ACC112 (cell line): Measurements from ENCODE around the gene MCC.
A peak's percentile ranks its signal among the peaks of the same experiment; 100 is the strongest.

Experiments
- H2AFZ ChIP-seq: fragments of 200-600 bp; sonication (generic); one replicate; pipeline ENCODE4 v1.6.0; 2017; ENCODE audit warnings: antibody characterized with exemption, low read length; ENCODE audit not compliant: unreplicated experiment
- H3K27ac ChIP-seq: fragments of 200-600 bp; sonication (generic); 2 replicates; pipeline ENCODE4 v1.5.1; 2014; ENCODE audit warnings: low read depth, mild to moderate bottlenecking, antibody characterized with exemption, low read length, moderate library complexity
- H3K27me3 ChIP-seq: fragments of 200-600 bp; sonication (generic); 2 replicates; pipeline ENCODE4 v1.6.1; 2014; ENCODE audit warnings: mild to moderate bottlenecking, antibody characterized with exemption, low read length, moderate library complexity, mixed read lengths; ENCODE audit not compliant: insufficient read depth
- H3K36me3 ChIP-seq: fragments of 200-600 bp; sonication (generic); 2 replicates; pipeline ENCODE4 v1.6.1; 2016; ENCODE audit warnings: mild to moderate bottlenecking, antibody characterized with exemption, low read length, moderate library complexity, mixed read lengths; ENCODE audit not compliant: insufficient read depth
- H3K4me1 ChIP-seq: fragments of 200-600 bp; sonication (generic); one replicate; pipeline ENCODE4 v1.6.1; 2016; ENCODE audit warnings: low read length, mixed read lengths; ENCODE audit not compliant: insufficient read depth, unreplicated experiment, control insufficient read depth
- H3K4me3 ChIP-seq: fragments of 200-600 bp; sonication (generic); 2 replicates; pipeline ENCODE4 v1.5.1; 2014; ENCODE audit warnings: mild to moderate bottlenecking, low read depth, low read length
- H3K79me2 ChIP-seq: fragments of 200-600 bp; sonication (generic); one replicate; pipeline ENCODE4 v1.6.0; 2016; ENCODE audit warnings: low read length; ENCODE audit not compliant: control insufficient read depth, unreplicated experiment, insufficient read depth

The MCC gene

GRCh38 chr5:113100981-113101380, 387.3 kb downstream of the MCC start:
- Histone ChIP-seq H3K79me2 (no peaks in the 10 kb centered on the region), H3K4me1 (no peaks in the 10 kb centered on the region), H3K27ac (no peak overlapping the region), H2AFZ (no peak overlapping the region), H3K36me3 (no peaks in the 10 kb centered on the region), H3K27me3 (no peaks in the 10 kb centered on the region), H3K4me3 (no peak overlapping the region)

GRCh38 chr5:113099822-113100221, 388.4 kb downstream of the MCC start:
- Histone ChIP-seq H3K4me1 (no peaks in the 10 kb centered on the region), H3K36me3 (no peaks in the 10 kb centered on the region), H3K79me2 (no peaks in the 10 kb centered on the region), H3K4me3 (no peak overlapping the region), H2AFZ (no peak overlapping the region), H3K27me3 (no peaks in the 10 kb centered on the region), H3K27ac (no peak overlapping the region)

GRCh38 chr5:113098378-113098777, 389.9 kb downstream of the MCC start:
- no peaks in the 10 kb centered on the region for H3K36me3 ChIP-seq
- H3K27me3 ChIP-seq, result no peaks in the 10 kb centered on the region
- H3K27ac ChIP-seq, result no peak overlapping the region
- no peaks in the 10 kb centered on the region for H3K4me1 ChIP-seq
- H3K79me2 ChIP-seq, result no peaks in the 10 kb centered on the region
- no peak overlapping the region for H2AFZ ChIP-seq
- no peak overlapping the region for H3K4me3 ChIP-seq

- H3K36me3 ChIP-seq, result no peaks in the 10 kb centered on the region
- no peak overlapping the region for H3K27ac ChIP-seq
- H3K4me3 ChIP-seq, result no peak overlapping the region
- no peaks in the 10 kb centered on the region for H3K79me2 ChIP-seq
- no peak overlapping the region for H2AFZ ChIP-seq
- H3K27me3 ChIP-seq, result no peaks in the 10 kb centered on the region
- H3K4me1 ChIP-seq, result no peaks in the 10 kb centered on the region
Measured at GRCh38 chr5:113095831-113096230, 392.4 kb downstream of the MCC start.

GRCh38 chr5:113093558-113093957, 394.7 kb downstream of the MCC start:
- no peaks in the 10 kb centered on the region for H3K36me3 ChIP-seq
- no peaks in the 10 kb centered on the region for H3K27me3 ChIP-seq
- peaks cover 17% of the 10 kb centered on the region for H3K4me1 ChIP-seq
- H2AFZ ChIP-seq, result no peak overlapping the region
- H3K4me3 ChIP-seq, result no peak overlapping the region
- H3K27ac ChIP-seq, result no peak overlapping the region
- no peaks in the 10 kb centered on the region for H3K79me2 ChIP-seq

GRCh38 chr5:113092683-113093082, 395.6 kb downstream of the MCC start:
- Histone ChIP-seq H3K4me1 (peaks cover 17% of the 10 kb centered on the region), H3K79me2 (no peaks in the 10 kb centered on the region), H3K4me3 (no peak overlapping the region), H3K27ac (no peak overlapping the region), H3K36me3 (no peaks in the 10 kb centered on the region), H3K27me3 (no peaks in the 10 kb centered on the region), H2AFZ (no peak overlapping the region)

GRCh38 chr5:113091622-113092021, 396.6 kb downstream of the MCC start:
- Histone ChIP-seq H3K27me3 (no peaks in the 10 kb centered on the region), H3K4me1 (peaks cover 17% of the 10 kb centered on the region), H3K79me2 (no peaks in the 10 kb centered on the region), H3K27ac (no peak overlapping the region), H2AFZ (no peak overlapping the region), H3K4me3 (no peak overlapping the region), H3K36me3 (no peaks in the 10 kb centered on the region)

GRCh38 chr5:113090336-113091106, 397.7 kb downstream of the MCC start:
- H2AFZ ChIP-seq, result no peak overlapping the region
- no peaks in the 10 kb centered on the region for H3K27me3 ChIP-seq
- H3K4me3 ChIP-seq, result no peak overlapping the region
- peak overlapping the region; percentile 63; the same call in 1 of the 2 replicates for H3K27ac ChIP-seq
- no peaks in the 10 kb centered on the region for H3K79me2 ChIP-seq
- peaks cover 17% of the 10 kb centered on the region for H3K4me1 ChIP-seq
- no peaks in the 10 kb centered on the region for H3K36me3 ChIP-seq

GRCh38 chr5:113089653-113090335, 398.5 kb downstream of the MCC start:
- H3K4me1 ChIP-seq, result peaks cover 17% of the 10 kb centered on the region
- H3K36me3 ChIP-seq, result no peaks in the 10 kb centered on the region
- H2AFZ ChIP-seq, result no peak overlapping the region
- peak overlapping the region; percentile 63 for H3K27ac ChIP-seq
- 0 out of 2 replicates have a peak overlapping the region, but pooled peaks have one; percentile 9 for H3K4me3 ChIP-seq
- H3K27me3 ChIP-seq, result no peaks in the 10 kb centered on the region
- H3K79me2 ChIP-seq, result no peaks in the 10 kb centered on the region

GRCh38 chr5:113087976-113088514, 400.2 kb downstream of the MCC start:
- H3K36me3 ChIP-seq, result no peaks in the 10 kb centered on the region
- no peak overlapping the region for H3K4me3 ChIP-seq
- H3K79me2 ChIP-seq, result no peaks in the 10 kb centered on the region
- no peak overlapping the region for H3K27ac ChIP-seq
- no peak overlapping the region for H2AFZ ChIP-seq
- no peaks in the 10 kb centered on the region for H3K27me3 ChIP-seq
- H3K4me1 ChIP-seq, result peaks cover 17% of the 10 kb centered on the region
